MCF 10A (cell line): ENCODE measurements around the gene DLGAP5. TPM values are rescaled to one million over a fixed set of nuclear protein-coding genes. Genes with fewer than 3 reads are reported as not detected.

Experiments used
- BruUV-seq: library from RNA; stranded (reverse); fragments of 400-500 nt; replicated peaks from 2 replicates; lab custom pipeline; 2021; lab: Mats Ljungman, UMichigan
- CTCF ChIA-PET: fragments of 300-600 bp; sonication (Branson Sonifier 250); formaldehyde crosslinking; extraction: SDS; loops from one replicate; lab custom pipeline; 2021; ENCODE audit warnings: antibody characterized with exemption, inconsistent platforms; lab: Yijun Ruan, JAX
- POLR2A ChIA-PET: fragments of 300-600, 350-650 bp; sonication (Branson Sonifier 250); formaldehyde crosslinking; extraction: SDS; loops from one replicate; lab custom pipeline; 2020; ENCODE audit warnings: antibody characterized with exemption, inconsistent platforms; lab: Yijun Ruan, JAX
- DNase-seq: peaks from one replicate; pipeline ENCODE4 v3.0.0-alpha.2; 2018; ENCODE audit not compliant: unreplicated experiment
- H3K27ac Mint-ChIP-seq: one replicate; pipeline ENCODE4 v1.8.0; 2022; ENCODE audit warnings: mild to moderate bottlenecking, low read depth, mixed read lengths; ENCODE audit not compliant: unreplicated experiment
- H3K27me3 Mint-ChIP-seq: one replicate; pipeline ENCODE4 v1.8.0; 2022; ENCODE audit warnings: mixed read lengths; ENCODE audit not compliant: insufficient read depth, unreplicated experiment
- H3K36me3 Mint-ChIP-seq: one replicate; pipeline ENCODE4 v1.8.0; 2022; ENCODE audit warnings: mild to moderate bottlenecking, moderate library complexity, mixed read lengths; ENCODE audit not compliant: insufficient read depth, unreplicated experiment
- H3K4me1 Mint-ChIP-seq: one replicate; pipeline ENCODE4 v1.8.0; 2022; ENCODE audit warnings: mixed read lengths; ENCODE audit not compliant: insufficient read depth, unreplicated experiment
- H3K4me3 Mint-ChIP-seq: one replicate; pipeline ENCODE4 v1.8.0; 2022; ENCODE audit warnings: mild to moderate bottlenecking, moderate library complexity, mixed read lengths; ENCODE audit not compliant: unreplicated experiment
- H3K9me3 Mint-ChIP-seq: one replicate; pipeline ENCODE4 v1.8.0; 2022; ENCODE audit warnings: mixed read lengths; ENCODE audit not compliant: unreplicated experiment
- intact Hi-C: fragments of 100-400 bp; cut with micrococcal nuclease; formaldehyde crosslinking; loops from 2 replicates; pipeline ENCODE4 v1.14.1; 2022
- total RNA-seq: library from RNA; stranded (reverse); gene quantifications from 2 replicates; pipeline ENCODE4 v1.2.3, GENCODE V29; 2022
- TF ChIP-seq, protein P1 (sequence below): fragments of 200-600 bp; IDR thresholded peaks from one replicate; pipeline ENCODE4 v1.8.0; 2022; ENCODE audit warnings: antibody characterized with exemption, mild to moderate bottlenecking; ENCODE audit not compliant: unreplicated experiment

The DLGAP5 gene
- total RNA-seq, 1 experiment from 2014 or later, result 17.6 TPM

DNA sequence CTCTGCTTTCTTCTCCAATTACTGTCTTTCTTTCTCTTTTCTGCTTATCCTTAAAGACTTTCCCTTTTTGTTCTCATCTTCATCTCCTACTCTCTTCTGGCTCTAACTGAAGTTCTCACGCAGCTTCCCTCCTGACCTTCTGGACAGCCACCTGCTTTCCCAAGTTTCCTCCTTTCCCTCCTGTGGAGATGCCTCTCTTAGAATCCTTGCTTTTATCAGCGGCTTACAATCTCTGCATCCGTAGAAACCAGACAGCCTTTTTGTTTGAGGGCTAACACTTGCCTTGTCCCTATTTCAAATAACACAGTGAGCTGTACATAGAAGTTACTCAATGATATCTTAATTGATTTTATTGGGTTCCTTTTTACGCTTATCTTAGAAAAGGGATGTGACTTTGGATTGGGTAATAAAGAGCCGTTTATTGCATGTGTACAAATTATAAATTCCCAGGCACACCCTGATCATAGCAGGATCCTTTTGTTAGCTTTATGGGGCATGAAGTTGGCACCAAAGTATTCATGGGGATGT, 64.4 kb downstream of the DLGAP5 start:
- intact Hi-C loops, result no loop called here
- Mint-ChIP-seq H3K36me3 (peaks cover 13% of the 10 kb centered on the region), H3K4me1 (peaks cover 29% of the 10 kb centered on the region), H3K27me3 (no peaks in the 10 kb centered on the region), H3K27ac (no peak overlapping the region), H3K9me3 (no peaks in the 10 kb centered on the region), H3K4me3 (no peak overlapping the region)
- no peak for DNase-seq
- POLR2A ChIA-PET, result interaction anchor here (1.1 to 12.8 kb wide), 6 partner anchors 9 to 75 kb away, joined by 3 to 385 read pairs (median 40); partner anchors contain the start of gene MAPK1IP1L
- TF ChIP-seq, protein P1, sequence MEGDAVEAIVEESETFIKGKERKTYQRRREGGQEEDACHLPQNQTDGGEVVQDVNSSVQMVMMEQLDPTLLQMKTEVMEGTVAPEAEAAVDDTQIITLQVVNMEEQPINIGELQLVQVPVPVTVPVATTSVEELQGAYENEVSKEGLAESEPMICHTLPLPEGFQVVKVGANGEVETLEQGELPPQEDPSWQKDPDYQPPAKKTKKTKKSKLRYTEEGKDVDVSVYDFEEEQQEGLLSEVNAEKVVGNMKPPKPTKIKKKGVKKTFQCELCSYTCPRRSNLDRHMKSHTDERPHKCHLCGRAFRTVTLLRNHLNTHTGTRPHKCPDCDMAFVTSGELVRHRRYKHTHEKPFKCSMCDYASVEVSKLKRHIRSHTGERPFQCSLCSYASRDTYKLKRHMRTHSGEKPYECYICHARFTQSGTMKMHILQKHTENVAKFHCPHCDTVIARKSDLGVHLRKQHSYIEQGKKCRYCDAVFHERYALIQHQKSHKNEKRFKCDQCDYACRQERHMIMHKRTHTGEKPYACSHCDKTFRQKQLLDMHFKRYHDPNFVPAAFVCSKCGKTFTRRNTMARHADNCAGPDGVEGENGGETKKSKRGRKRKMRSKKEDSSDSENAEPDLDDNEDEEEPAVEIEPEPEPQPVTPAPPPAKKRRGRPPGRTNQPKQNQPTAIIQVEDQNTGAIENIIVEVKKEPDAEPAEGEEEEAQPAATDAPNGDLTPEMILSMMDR, result no peak
- no TSS peak for BruUV-seq
- CTCF ChIA-PET, result interaction anchor here (0.6 kb wide), 1 partner anchor 81 kb away, joined by 6 read pairs; no protein-coding TSS in a partner anchor

DNA sequence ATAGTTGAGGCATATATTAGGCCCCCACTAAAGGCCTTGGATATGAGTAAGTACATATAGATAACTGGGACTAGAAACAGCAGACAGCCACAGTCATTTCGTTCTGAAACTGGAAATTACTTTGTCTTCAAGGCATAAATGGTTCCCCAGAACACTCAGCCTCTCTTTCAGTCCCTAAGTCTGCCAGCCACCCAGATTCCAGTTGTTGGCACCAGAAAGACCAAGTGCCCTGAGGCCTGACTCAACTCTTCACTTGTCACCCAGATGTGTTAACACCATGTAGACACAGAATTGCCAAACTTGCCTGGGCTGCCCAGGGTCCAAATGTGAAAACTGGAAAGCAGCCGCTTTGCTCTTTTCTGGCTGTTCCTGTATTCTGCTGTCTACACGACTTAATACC, 65.4 kb downstream of the DLGAP5 start:
- no peak for DNase-seq
- no peaks in the 10 kb centered on the region for H3K27me3 Mint-ChIP-seq
- peaks cover 21% of the 10 kb centered on the region for H3K4me1 Mint-ChIP-seq
- peaks cover 10% of the 10 kb centered on the region for H3K36me3 Mint-ChIP-seq
- no TSS peak for BruUV-seq
- H3K9me3 Mint-ChIP-seq, result no peaks in the 10 kb centered on the region
- no peak overlapping the region for H3K4me3 Mint-ChIP-seq
- intact Hi-C loops, result no loop called here
- POLR2A ChIA-PET, result interaction anchor here (1.5 to 12.8 kb wide), 3 partner anchors 10 to 30 kb away, joined by 6 to 385 read pairs (median 79); no protein-coding TSS in a partner anchor
- no peak overlapping the region for H3K27ac Mint-ChIP-seq
- TF ChIP-seq, protein P1, result no peak
- CTCF ChIA-PET, result no interaction called here

DNA sequence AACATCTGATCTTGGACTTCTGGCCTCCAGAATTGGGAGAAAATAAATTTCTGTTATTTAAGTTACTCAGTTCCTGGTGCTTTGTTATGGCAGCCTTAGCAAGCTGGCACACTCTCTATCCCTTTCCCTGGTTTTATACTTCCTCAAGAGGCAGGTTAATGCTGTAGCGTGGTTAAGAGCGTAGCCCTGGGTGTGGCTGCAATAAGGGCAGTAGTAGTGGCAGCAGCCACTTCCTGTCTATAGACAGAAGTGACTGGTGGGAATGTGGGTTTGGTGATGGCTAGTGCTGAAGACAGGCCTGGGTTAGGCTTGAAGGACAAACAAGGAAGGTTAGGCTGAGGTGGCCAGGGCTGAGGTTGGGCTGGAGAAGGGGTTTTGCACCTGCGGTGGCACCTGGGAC, 66.0 kb downstream of the DLGAP5 start:
- BruUV-seq, result no TSS peak
- Mint-ChIP-seq H3K4me3 (no peak overlapping the region), H3K27me3 (no peaks in the 10 kb centered on the region), H3K4me1 (peaks cover 25% of the 10 kb centered on the region), H3K27ac (no peak overlapping the region), H3K36me3 (peaks cover 10% of the 10 kb centered on the region), H3K9me3 (no peaks in the 10 kb centered on the region)
- POLR2A ChIA-PET, result interaction anchor here (0.9 to 12.8 kb wide), 2 partner anchors 20 to 30 kb away, joined by 5 to 385 read pairs; no protein-coding TSS in a partner anchor
- CTCF ChIA-PET, result no interaction called here
- DNase-seq, result no peak
- TF ChIP-seq, protein P1, result no peak
- intact Hi-C loops, result no loop called here

DNA sequence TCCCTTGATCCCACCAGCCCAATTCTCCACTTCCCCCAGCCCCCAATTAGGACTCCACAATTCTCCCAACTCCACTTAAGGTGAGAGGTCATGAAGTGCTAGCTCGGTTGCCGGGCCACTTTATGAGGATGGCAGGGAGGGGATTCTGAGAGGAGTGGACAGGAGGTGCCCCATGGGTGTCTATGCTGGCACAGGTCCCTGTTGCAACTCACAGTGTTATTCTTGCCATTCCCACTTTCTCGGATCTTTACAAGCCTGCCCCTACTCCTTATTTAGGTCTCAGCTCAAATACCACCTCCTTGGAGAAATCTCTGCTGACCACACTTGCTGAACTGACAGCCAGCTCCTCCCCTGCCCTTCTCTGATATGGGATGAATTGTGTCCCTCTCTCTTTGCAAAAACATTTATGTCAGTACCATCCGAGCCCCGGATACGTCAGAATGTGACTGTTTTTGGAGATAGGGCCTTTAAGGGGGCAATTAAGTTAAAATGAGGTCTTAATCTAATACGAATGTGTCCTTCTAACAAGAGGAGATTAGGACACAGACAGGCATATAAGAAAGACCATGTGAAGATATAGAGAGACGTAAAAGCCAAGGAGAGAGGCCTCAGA, 66.5 kb downstream of the DLGAP5 start:
- Mint-ChIP-seq H3K9me3 (no peaks in the 10 kb centered on the region), H3K4me3 (no peak overlapping the region), H3K27me3 (no peaks in the 10 kb centered on the region), H3K36me3 (peaks cover 10% of the 10 kb centered on the region), H3K4me1 (peaks cover 30% of the 10 kb centered on the region), H3K27ac (no peak overlapping the region)
- CTCF ChIA-PET, result interaction anchor here (0.6 kb wide), 1 partner anchor 23 kb away, joined by 3 read pairs; no protein-coding TSS in a partner anchor
- TF ChIP-seq, protein P1, result no peak
- DNase-seq, result no peak
- BruUV-seq, result no TSS peak
- POLR2A ChIA-PET, result interaction anchor here (0.9 to 12.8 kb wide), 3 partner anchors 12 to 30 kb away, joined by 3 to 385 read pairs (median 5); no protein-coding TSS in a partner anchor
- intact Hi-C loops, result no loop called here
